HG03558 (cell line): Measurements from ENCODE around the gene FCER2.
"Not testable (repeated sequence)": the region's sequence is repeated elsewhere in the genome, so short reads cannot be mapped to it uniquely, and the experiment has no call there.

Experiments
- ATAC-seq: cut with Tn5 transposase; IDR thresholded peaks from one replicate; pipeline ENCODE4 v1.9.1; 2021; ENCODE audit warnings: moderate number of reproducible peaks; ENCODE audit not compliant: unreplicated experiment; ENCODE audit errors: extremely low read depth

The FCER2 gene

DNA sequence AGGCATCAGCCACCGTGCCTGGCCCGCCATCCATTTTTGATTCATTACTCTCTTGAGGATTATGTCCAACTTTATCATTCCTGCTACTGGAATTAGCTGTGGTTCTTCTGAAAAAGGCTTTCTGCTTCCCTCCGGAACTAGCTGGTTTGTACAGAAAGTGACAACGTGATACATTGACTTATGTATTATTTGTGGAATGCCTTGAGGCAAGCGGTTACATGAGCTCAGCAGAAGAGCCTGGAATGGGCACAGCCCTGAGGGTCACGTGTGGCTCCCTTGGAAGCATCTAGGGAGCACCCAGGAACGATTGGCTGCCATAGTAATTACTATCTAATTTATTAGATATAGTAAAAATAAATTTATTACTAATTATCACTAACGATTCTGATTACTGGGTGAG lies 47.5 kb downstream of the FCER2 start:
- ATAC-seq, result no peak

DNA sequence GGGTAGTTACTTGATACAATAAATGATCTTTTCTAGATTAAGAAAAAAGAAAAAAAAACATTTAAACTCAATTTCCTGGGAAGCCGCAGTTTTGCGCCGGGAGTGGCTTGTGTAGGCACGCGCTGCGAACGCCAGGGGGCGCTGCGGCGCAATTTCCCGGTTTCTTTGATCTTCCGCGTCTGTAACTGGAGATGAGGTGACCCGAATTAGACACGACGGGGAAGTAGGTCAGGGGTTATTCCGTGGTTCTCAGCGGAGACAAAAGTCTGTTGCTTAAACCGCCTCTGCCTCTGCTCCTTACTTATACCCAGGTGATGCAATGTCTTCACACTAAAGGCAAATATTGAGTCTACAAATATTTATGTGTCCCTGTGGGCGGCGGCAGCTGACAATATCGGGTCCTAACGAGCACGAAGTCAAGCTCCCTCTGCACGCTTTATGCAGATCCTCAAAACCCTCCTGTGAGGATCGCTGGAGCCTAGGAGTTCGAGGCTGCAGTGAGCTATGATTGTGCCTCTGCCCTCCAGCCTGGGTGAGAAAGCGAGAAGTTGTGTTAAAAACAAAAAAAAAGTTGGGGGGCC lies 49.8 kb downstream of the FCER2 start:
- ATAC-seq, result no peak

DNA sequence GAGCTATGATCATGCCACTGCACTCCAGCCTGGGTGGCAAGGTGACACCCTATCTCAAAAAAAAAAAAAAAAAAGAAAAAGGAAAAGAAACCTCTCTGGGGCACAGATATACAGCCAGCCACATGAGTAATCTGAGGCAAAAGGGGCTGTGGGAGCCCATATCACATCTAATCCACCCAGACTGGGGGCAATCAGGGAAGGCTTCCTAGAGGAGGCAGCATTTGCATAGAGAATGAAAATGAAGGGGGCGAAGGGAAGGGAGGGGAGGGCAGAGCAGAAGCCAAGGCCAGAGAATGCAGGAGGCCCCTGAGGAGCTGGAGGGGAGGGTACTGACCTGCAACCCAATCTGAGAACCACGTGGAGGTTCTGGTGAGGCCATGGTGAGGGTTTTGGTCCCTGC lies 51.8 kb downstream of the FCER2 start:
- ATAC-seq, result no peak

DNA sequence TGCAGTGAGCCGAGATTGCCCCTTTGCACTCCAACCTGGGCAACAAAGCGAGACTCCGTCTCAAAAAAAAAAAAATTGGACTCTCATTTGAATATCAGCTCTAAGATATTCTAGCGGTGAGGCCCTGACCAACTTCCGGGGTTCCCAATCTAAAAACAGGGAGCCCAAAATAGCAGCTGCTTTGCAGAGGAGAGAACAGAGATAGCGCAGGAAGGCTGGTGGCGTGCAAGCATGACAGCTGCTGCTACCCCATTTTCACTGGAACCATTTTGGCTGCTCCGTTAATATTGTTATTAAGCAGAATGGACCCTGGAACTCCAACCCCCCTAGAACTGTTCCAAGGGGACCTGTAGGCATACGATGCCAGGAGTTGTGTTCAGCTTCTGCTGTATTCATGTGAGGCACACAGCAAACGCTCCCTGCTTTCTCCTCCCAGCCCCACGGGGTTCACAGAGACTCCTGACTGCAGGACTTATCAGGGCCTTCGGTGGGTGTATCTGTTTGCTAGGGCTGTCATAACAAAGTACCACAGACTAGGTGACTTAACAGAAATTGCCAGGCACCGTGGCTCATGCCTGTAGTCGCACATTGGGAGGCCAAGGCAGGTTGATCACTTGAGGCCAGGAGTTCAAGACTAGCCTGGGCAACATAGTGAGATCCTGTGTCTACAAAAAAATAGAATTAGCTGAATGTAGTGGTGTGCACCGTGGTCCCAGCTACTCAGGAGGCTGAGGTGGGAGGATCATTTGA lies 53.5 kb downstream of the FCER2 start:
- ATAC-seq, result no peak

DNA sequence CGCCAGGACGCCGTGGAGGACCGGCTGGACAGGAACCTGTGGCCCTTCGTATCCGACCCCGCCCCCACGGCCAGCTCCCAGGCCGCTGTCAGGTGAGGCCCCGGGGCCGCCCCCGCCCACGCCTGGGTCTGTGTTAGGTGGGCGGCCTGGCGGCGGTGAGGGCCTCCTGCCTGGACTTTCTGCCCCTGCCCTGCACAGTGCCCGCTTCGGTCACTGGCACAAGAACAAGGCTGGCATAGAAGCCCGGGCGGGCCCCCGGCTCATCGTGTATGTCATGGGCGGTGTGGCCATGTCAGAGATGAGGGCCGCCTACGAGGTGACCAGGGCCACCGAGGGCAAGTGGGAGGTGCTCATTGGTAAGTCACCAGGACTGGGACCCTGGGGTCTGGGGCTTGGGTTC lies 54.8 kb downstream of the FCER2 start:
- no peak for ATAC-seq

DNA sequence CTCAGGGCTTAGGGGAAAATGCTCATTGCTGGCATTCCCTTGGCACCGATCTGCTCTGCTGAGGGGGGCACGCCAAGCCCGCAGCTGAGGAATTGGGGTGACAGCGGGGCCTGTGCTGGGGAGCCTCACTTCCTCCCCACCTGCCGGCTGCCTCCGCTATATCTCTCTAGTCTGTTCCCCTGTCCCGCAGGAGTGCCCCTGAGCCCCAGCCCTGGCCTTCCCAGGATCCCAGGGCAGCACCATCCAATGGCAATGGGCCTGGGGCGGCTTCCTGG lies 55.6 kb downstream of the FCER2 start:
- ATAC-seq, result no peak

DNA sequence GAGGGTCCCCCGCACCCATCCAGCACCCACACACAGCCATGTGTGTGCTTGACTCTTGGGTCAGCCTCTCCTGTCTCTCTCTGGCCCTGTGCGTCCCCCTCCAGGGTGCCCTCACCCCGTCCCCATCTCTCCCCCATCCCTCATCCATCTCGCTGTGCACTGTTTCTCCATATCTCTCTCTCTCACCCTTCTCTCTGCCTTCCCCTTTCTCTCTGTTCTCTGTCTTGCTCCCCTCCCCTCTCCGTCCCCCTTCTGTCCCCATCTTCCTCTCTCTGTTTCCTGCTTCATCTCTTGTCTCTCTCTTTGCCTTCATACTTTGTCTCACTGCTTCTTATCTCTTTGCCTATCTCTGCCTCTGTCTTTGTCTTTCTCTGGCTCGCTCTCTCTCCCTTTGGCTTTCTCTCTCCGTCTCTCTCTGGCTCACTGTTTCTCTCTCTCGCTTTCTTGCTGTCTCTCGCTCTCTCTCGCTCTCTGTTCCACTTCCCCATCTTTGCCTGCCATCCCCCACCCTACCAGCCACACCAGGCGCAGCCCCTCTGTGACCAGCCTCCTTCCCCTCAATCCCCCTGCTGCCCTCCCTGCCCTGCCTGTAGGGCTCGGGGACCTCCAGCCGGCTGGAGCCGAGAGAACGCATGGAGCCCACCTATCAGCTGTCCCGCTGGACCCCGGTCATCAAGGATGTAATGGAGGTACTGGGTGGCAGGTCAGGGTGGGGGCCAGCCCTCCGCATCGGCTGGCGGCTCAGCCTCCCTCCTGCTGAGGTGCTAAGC lies 56.1 kb downstream of the FCER2 start:
- no peak for ATAC-seq

DNA sequence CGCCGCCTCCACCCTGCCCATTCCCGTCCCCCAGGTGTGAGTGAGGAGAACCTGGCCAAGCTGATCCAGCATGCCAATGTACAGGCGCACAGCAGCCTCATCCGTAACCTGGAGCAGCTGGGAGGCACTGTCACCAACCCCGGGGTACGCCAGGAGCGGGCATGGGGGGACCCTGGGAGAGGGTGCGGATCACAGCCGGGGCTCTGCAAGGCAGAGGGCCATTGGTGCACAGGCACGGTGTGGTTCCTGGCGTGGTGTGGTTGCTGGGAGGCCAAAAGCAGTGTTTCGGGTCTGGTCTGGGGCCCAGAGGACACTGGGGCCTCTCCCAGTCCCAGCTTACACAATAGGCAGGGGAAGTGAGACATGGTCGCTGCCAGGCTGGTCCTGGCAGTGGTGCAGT lies 56.8 kb downstream of the FCER2 start:
- no peak for ATAC-seq

DNA sequence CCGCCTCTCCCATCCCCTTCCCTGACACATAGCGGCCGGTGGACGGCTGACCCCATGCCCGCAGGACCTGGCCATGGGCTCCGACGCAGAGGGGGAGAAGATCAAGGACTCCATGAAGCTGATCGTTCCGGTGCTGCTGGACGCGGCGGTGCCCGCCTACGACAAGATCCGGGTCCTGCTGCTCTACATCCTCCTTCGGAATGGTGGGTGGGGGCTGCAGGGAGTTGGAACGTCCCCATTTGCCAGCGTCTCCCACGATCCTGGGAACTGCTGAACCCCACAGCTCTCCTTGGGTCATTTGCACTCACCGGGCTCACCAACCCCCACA lies 57.4 kb downstream of the FCER2 start:
- ATAC-seq, result no peak

DNA sequence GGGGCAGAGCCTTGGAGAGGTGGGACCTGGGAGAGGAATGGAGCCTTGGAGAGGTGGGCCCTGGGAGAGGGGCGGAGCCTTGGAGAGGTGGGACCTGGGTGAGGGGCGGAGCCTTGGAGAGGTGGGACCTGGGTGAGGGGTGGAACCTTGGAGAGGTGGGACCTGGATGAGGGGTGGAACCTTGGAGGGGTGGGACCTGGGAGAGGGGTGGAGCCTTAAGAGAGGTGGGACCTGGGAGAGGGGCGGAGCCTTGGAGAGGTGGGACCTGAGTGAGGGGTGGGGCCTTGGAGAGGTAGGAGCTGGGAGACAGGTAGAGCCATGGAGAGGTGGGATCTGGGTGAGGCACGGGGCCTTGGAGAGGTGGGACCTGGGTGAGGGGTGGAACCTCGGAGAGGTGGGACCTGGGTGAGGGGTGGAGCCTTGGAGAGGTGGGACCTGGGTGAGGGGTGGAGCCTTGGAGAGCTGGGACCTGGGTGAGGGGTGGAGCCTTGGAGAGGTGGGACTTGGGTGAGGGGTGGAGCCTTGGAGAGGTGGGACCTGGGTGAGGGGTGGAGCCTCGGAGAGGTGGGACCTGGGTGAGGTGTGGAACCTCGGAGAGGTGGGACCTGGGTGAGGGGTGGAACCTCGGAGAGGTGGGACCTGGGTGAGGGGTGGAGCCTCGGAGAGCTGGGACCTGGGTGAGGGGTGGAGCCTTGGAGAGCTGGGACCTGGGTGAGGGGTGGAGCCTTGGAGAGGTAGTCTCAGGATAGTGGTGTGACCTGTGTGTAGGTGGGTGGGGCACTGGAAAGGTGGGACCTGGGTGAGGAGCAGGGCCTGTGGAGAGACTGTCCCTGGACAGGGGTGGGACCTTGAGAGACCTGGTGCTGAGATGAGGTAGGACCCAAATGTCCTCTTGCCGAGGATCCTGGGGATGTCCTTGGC lies 58.0 kb downstream of the FCER2 start:
- not testable (repeated sequence) for ATAC-seq

DNA sequence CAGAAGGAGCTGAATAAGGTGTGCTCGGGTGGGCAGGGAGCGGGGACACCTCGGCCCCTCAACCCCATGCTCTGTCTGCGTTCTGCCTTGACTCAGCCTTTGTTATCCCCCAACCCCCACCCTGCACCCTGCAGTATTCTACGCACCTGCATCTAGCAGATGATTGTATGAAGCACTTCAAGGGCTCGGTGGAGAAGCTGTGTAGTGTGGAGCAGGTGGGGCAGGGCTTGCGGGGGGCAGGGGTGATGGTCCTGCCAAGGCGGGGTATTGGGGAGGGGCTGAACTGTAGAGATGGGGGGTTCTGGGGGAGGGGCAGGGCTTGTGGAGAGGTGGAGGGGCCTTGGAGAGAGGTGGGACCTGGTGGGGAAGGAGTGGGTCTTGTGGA lies 58.9 kb downstream of the FCER2 start:
- ATAC-seq, result no peak

DNA sequence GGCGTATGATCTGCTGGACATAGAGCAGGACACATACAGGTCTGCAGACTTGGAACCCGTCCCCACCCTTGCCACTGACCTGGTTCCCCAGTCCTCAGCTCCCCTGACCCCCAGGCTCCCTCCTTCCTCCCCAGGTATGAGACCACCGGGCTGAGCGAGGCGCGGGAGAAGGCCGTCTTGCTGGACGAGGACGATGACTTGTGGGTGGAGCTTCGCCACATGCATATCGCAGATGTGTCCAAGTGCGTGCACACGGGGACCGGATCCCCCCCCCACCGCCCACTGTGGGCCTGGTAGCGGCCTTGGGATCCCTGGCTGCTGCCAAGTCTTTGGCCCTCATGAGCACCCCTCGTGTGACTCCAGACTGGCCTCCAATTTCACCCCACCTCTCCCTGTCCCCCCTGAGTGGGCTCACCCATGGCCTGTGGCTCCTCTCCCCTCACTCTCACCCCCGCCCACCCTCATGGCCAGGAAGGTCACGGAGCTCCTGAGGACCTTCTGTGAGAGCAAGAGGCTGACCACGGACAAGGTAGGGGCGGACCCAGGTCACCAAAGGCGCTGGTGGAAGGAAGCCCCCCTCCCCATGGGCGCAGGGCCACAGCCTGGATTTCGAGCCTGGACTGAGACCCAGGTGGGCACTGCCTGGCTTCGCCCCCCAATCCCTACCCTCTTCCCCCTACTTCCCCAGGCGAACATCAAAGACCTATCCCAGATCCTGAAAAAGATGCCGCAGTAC lies 59.5 kb downstream of the FCER2 start:
- ATAC-seq, result no peak

DNA sequence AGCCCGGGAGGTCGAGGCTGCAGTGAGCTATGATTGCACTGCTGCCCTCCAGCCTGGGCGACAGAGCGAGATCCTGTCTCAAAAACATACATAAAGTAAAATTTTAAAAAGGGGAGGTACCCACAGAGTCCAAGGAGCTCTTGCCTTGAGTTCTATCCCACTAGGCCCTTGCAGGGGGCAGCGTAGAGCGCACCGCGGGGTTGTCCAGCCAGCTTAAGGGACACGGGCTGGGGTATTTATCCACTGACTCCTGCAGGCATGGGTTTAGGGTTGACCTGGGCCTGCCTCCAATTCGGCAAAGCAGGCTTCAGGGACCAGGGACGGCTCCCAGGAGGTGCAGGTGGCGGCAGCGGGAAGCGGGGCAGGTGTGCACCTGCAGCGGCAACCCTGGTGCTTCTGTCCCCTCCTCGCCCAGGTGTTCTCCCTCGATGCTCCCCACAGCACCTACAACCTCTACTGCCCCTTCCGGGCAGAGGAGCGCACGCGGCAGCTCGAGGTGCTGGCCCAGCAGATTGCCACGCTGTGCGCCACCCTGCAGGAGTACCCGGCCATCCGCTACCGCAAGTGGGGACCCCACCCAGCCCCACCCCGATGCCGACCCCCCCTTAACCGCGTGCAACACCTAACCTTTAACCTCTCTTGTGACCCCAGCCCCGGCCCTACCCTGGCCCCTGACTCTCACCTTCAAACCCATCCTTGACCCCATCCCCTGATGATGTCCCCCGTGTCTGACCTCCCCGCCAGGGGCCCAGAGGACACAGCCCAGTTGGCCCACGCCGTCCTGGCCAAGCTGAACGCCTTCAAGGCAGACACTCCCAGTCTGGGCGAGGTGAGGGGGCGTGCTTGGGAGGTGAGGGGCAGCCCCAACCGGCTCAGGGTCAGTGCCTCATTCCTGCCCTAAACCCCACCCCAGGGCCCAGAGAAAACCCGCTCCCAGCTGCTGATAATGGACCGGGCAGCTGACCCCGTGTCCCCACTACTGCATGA lies 60.3 kb downstream of the FCER2 start:
- no peak for ATAC-seq

DNA sequence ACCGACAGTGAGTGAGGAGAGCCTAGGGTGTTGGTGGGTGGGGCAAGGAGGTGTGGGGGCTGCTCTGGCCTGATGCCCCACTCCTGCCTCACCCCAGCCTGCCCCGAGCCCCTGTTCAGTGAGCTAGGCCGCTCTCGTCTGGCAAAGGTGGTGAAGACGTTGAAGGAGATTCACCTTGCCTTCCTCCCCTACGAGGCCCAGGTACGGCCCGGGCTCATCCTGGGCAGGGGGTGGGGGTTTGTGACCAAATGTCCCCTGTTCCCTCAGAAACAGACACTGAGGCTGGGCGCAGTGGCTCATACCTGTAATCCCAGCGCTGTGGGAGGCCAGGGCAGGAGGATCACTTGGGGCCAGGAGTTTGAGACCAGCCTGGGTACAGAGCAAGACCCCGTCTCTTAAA lies 61.1 kb downstream of the FCER2 start:
- ATAC-seq, result no peak

DNA sequence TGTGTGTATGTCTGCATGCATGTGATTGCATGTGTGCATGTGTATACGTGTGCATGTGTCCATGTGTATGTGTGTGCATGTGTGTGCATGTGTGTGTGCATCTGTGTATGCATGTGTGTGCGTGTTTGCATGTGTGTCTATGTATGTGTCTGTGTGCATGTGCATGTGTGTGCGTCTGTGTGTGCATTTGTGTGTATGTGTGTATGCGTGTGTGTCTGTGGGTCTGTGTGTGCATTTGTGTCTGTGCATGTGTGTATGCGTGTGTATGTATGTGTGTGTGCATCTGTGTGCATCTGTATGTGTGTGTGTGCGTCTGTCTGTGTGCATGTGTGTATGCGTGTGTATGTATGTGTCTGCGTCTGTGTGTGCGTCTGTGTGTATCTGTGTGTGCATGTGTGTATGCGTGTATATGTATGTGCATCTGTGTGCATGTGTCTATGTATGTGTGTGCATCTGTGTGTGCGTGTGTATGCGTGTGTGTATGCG lies 62.0 kb downstream of the FCER2 start:
- ATAC-seq, result no peak

DNA sequence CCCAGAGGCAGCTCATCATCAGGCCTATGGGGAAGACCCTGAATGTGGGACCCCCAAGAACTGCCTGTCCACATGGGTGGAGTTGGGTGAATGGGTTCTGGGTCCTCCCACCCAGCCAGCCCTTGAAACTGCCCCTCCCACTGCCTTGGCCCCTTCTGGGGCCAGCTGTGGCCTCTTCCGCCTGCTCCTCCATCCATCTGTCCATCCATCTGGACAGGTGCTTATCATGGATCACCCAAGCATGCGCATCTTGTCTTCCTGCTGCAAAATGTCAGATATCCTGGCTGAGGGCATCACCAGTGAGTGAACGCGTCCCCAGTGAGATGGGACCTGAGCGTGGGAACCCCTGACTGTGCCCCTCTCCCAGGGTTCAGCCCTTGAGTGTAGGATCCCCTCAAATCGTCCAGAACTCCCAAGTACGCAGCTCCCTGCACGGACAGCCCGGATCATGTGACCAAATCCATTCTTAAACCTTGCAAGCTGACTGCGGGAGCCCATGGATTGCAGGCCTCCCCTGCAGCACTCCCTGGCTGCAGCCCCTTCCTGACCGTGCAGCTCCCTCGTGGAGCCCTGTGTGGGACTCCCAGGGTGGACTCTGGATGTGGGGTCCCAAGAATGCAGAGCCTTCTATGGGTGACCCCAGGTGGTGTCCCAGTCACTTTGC lies 63.0 kb downstream of the FCER2 start:
- no peak for ATAC-seq
